CD4-positive, alpha-beta T cell (primary cell): ENCODE measurements around the gene PLS3. TPM values are rescaled to one million over a fixed set of nuclear protein-coding genes. Genes with fewer than 3 reads are reported as not detected.

Source experiments
- ATAC-seq: fragments of 200-7000 bp; cut with Tn5 transposase; one replicate; pipeline ENCODE4 v1.10.0; 2022; ENCODE audit warnings: mild to moderate bottlenecking; ENCODE audit not compliant: poor library complexity
- CTCF ChIA-PET: fragments of 350-600 bp; sonication (Branson Sonifier 250); formaldehyde crosslinking; loops from one replicate; lab custom pipeline; 2021; ENCODE audit warnings: antibody characterized with exemption, inconsistent platforms; lab: Charles Lee
- POLR2A ChIA-PET: fragments of 350-600 bp; sonication (Branson Sonifier 250); formaldehyde crosslinking; loops from one replicate; lab custom pipeline; 2021; ENCODE audit warnings: antibody characterized with exemption, inconsistent platforms; lab: Charles Lee
- DNase-seq, 14 experiments: peaks; one replicate each; pipeline ENCODE4 v3.0.0-alpha.2; 2013 to 2020; ENCODE audit warnings: mixed read lengths in 2 of 14
- H3K27ac ChIP-seq, 2 donors: one replicate each; pipeline versions ENCODE4 v1.5.1 to v1.7.0; 2013; ENCODE audit warnings: low read length in 2 of 2, low read depth in 1 of 2, mild to moderate bottlenecking in 1 of 2
- H3K27me3 ChIP-seq, 2 experiments: 1 replicate in 1 of 2; 2 replicates in 1 of 2; pipeline versions ENCODE4 v1.6.1 to v1.7.0; 2013; ENCODE audit warnings: low read length in 2 of 2, control low read depth in 1 of 2, mild to moderate bottlenecking in 1 of 2, moderate library complexity in 1 of 2; ENCODE audit not compliant: insufficient read depth in 2 of 2, control insufficient read depth in 1 of 2
- H3K36me3 ChIP-seq: one replicate; pipeline ENCODE4 v1.6.1; 2013; ENCODE audit warnings: low read length, control low read depth; ENCODE audit not compliant: insufficient read depth
- H3K4me1 ChIP-seq: one replicate; pipeline ENCODE4 v1.6.1; 2013; ENCODE audit warnings: low read length, control low read depth; ENCODE audit not compliant: insufficient read depth
- H3K4me3 ChIP-seq: one replicate; pipeline ENCODE4 v1.5.1; 2013; ENCODE audit warnings: mild to moderate bottlenecking, low read length, moderate library complexity
- H3K9me3 ChIP-seq, 2 experiments: 1 replicate in 1 of 2; 2 replicates in 1 of 2; pipeline versions ENCODE4 v1.6.1 to v1.7.0; 2013; ENCODE audit warnings: low read length in 2 of 2, mild to moderate bottlenecking in 2 of 2, control low read depth in 1 of 2, moderate library complexity in 1 of 2; ENCODE audit not compliant: control insufficient read depth in 1 of 2, insufficient read depth in 1 of 2
- H3K27ac Mint-ChIP-seq: one replicate; pipeline ENCODE4 v1.8.0; 2020; ENCODE audit warnings: mixed read lengths
- H3K27me3 Mint-ChIP-seq: one replicate; pipeline ENCODE4 v1.8.0; 2021; ENCODE audit warnings: mixed read lengths
- H3K36me3 Mint-ChIP-seq: one replicate; pipeline ENCODE4 v1.8.0; 2021; ENCODE audit warnings: low read depth, mixed read lengths
- H3K4me1 Mint-ChIP-seq: one replicate; pipeline ENCODE4 v1.8.0; 2021; ENCODE audit warnings: low read depth, mixed read lengths
- H3K4me3 Mint-ChIP-seq: one replicate; pipeline ENCODE4 v1.8.0; 2020; ENCODE audit warnings: mild to moderate bottlenecking, mixed read lengths
- H3K9me3 Mint-ChIP-seq: one replicate; pipeline ENCODE4 v1.8.0; 2020; ENCODE audit warnings: mixed read lengths
- CTCF ChIP-seq: fragments of 200-600 bp; IDR thresholded peaks from one replicate; pipeline ENCODE4 v1.8.0; 2022; ENCODE audit warnings: antibody characterized with exemption, mild to moderate bottlenecking
- intact Hi-C, 2 experiments: fragments of 100-400 bp; cut with DNase I in 1 of 2; cut with micrococcal nuclease in 1 of 2; formaldehyde crosslinking; loops; one replicate each; pipeline versions ENCODE4 v1.15.1 to v1.9.0; 2023 to 2025; cut with DNase I, micrococcal nuclease
- total RNA-seq, 174 experiments: library from RNA in 2 of 174; stranded (reverse) in 2 of 174; gene quantifications; one replicate each; pipeline ENCODE4 v1.2.3 and lab custom pipeline; 2021 to 2026

Gene PLS3
- total RNA-seq, 2 experiments from 2014 or later = 0.45 TPM; not detected in 1

- no peaks in the 10 kb centered on the region for H3K36me3 Mint-ChIP-seq
- intact Hi-C loops = no loop called here
- DNase-seq (no peak), ATAC-seq (no peak)
- H3K27ac ChIP-seq = no peak overlapping the region
- H3K27ac Mint-ChIP-seq = no peak overlapping the region
- no peaks in the 10 kb centered on the region for H3K9me3 Mint-ChIP-seq
- no peak overlapping the region for H3K4me3 ChIP-seq
- no peaks in the 10 kb centered on the region for H3K27me3 ChIP-seq
- H3K4me3 Mint-ChIP-seq = no peak overlapping the region
- TF ChIP-seq CTCF = no peak
- CTCF ChIA-PET = no interaction called here
- H3K4me1 Mint-ChIP-seq = no peaks in the 10 kb centered on the region
- H3K9me3 ChIP-seq = no peaks in the 10 kb centered on the region
- H3K27me3 Mint-ChIP-seq = no peaks in the 10 kb centered on the region
- no peaks in the 10 kb centered on the region for H3K36me3 ChIP-seq
- H3K4me1 ChIP-seq = no peaks in the 10 kb centered on the region
- POLR2A ChIA-PET = no interaction called here
Observed at GRCh38 chrX:115533485-115533884, 27.5 kb upstream of the PLS3 start.

- ChIA-PET POLR2A (no interaction called here), CTCF (no interaction called here)
- no peak overlapping the region for H3K4me3 ChIP-seq
- Mint-ChIP-seq H3K27ac (no peak overlapping the region), H3K4me3 (no peak overlapping the region), H3K27me3 (no peaks in the 10 kb centered on the region), H3K4me1 (no peaks in the 10 kb centered on the region), H3K36me3 (no peaks in the 10 kb centered on the region), H3K9me3 (no peaks in the 10 kb centered on the region)
- no peaks in the 10 kb centered on the region for H3K4me1 ChIP-seq
- H3K27me3 ChIP-seq = no peaks in the 10 kb centered on the region
- intact Hi-C loops = no loop called here
- no peak for DNase-seq
- no peak for ATAC-seq
- H3K36me3 ChIP-seq = no peaks in the 10 kb centered on the region
- no peak for TF ChIP-seq CTCF
- no peak overlapping the region for H3K27ac ChIP-seq
- H3K9me3 ChIP-seq = no peaks in the 10 kb centered on the region
Observed at GRCh38 chrX:115534383-115534782, 26.6 kb upstream of the PLS3 start.

GRCh38 chrX:115535421-115535820 is 25.6 kb upstream of the PLS3 start:
- ChIA-PET CTCF (no interaction called here), POLR2A (no interaction called here)
- no peak overlapping the region for H3K4me3 ChIP-seq
- Mint-ChIP-seq H3K27ac (no peak overlapping the region), H3K27me3 (no peaks in the 10 kb centered on the region), H3K4me3 (no peak overlapping the region), H3K4me1 (no peaks in the 10 kb centered on the region), H3K9me3 (no peaks in the 10 kb centered on the region), H3K36me3 (no peaks in the 10 kb centered on the region)
- intact Hi-C loops = no loop called here
- no peaks in the 10 kb centered on the region for H3K27me3 ChIP-seq
- H3K27ac ChIP-seq = no peak overlapping the region
- no peak for TF ChIP-seq CTCF
- no peaks in the 10 kb centered on the region for H3K9me3 ChIP-seq
- DNase-seq = no peak
- ATAC-seq = no peak
- no peaks in the 10 kb centered on the region for H3K36me3 ChIP-seq
- no peaks in the 10 kb centered on the region for H3K4me1 ChIP-seq
